Progenitor cell of endocrine pancreas (in vitro differentiated cells): ENCODE results near the gene CYB561D2. TPM values are rescaled to one million over a fixed set of nuclear protein-coding genes. Genes with fewer than 3 reads are reported as not detected.

ENCODE experiments used
- DNase-seq: peaks from one replicate; pipeline ENCODE4 v3.0.0; 2021; ENCODE audit warnings: low spot score; ENCODE audit not compliant: unreplicated experiment
- H3K27ac Mint-ChIP-seq: 2 replicates; pipeline ENCODE4 v1.8.0; 2021; ENCODE audit warnings: mild to moderate bottlenecking, moderate library complexity, mixed read lengths
- H3K27me3 Mint-ChIP-seq: 2 replicates; pipeline ENCODE4 v1.8.0; 2021; ENCODE audit warnings: mixed read lengths
- H3K36me3 Mint-ChIP-seq: 2 replicates; pipeline ENCODE4 v1.8.0; 2022; ENCODE audit warnings: mixed read lengths; ENCODE audit not compliant: insufficient read depth
- H3K4me1 Mint-ChIP-seq: 2 replicates; pipeline ENCODE4 v1.8.0; 2021; ENCODE audit warnings: low read depth, mixed read lengths
- H3K4me3 Mint-ChIP-seq: 2 replicates; pipeline ENCODE4 v1.8.0; 2021; ENCODE audit warnings: low read depth, mild to moderate bottlenecking, moderate library complexity, mixed read lengths
- H3K9me3 Mint-ChIP-seq: 2 replicates; pipeline ENCODE4 v1.8.0; 2021; ENCODE audit warnings: low read depth, mixed read lengths
- total RNA-seq: library from RNA; stranded (reverse); gene quantifications from 2 replicates; pipeline ENCODE4 v1.2.1, GENCODE V29; 2021
- TF ChIP-seq, protein P1 (sequence below): fragments of 200-600 bp; sonication (generic); IDR thresholded peaks from one replicate; pipeline ENCODE4 v1.5.0; 2021; ENCODE audit warnings: antibody characterized with exemption, mild to moderate bottlenecking; ENCODE audit not compliant: unreplicated experiment

Gene CYB561D2
- total RNA-seq, 1 donor from 2014 or later, result 19.2 TPM

DNA sequence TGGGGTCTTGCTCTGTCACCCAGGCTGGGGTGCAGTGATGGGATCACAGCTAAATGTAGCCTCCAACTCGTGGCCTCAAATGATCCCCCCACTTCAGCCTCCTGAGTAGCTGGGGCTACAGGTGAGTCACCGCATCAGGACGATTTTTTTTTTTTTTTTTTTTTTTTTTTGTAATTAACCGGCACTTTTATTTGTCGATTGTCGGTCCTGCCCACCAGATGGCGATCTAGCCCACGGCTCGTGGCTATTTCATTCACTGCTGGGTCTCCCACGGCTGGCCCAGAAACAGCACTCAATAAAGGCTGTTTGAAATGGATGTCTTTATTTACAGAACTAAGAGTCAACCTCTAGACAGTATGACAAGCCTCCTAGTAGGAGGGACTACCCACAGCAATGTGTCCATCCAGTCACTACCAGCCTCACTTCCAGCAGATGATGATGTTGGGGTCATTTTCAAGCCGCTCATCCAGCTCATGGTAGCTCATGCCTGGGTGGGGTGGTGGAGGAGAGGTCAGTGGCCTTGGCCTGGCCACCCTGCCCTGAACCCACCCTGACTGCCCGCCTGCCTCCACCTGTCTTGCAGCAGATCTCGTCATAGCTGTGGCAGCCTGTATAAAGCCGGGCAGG lies 3.4 kb upstream of the CYB561D2 start:
- Mint-ChIP-seq H3K9me3 (no peaks in the 10 kb centered on the region), H3K4me1 (peaks cover 21% of the 10 kb centered on the region), H3K4me3 (no peak overlapping the region), H3K27me3 (peaks cover 33% of the 10 kb centered on the region), H3K36me3 (peaks cover 3% of the 10 kb centered on the region), H3K27ac (no peak overlapping the region)
- DNase-seq, result peak; percentile 46
- TF ChIP-seq, protein P1, sequence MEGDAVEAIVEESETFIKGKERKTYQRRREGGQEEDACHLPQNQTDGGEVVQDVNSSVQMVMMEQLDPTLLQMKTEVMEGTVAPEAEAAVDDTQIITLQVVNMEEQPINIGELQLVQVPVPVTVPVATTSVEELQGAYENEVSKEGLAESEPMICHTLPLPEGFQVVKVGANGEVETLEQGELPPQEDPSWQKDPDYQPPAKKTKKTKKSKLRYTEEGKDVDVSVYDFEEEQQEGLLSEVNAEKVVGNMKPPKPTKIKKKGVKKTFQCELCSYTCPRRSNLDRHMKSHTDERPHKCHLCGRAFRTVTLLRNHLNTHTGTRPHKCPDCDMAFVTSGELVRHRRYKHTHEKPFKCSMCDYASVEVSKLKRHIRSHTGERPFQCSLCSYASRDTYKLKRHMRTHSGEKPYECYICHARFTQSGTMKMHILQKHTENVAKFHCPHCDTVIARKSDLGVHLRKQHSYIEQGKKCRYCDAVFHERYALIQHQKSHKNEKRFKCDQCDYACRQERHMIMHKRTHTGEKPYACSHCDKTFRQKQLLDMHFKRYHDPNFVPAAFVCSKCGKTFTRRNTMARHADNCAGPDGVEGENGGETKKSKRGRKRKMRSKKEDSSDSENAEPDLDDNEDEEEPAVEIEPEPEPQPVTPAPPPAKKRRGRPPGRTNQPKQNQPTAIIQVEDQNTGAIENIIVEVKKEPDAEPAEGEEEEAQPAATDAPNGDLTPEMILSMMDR, result peak; percentile 72

DNA sequence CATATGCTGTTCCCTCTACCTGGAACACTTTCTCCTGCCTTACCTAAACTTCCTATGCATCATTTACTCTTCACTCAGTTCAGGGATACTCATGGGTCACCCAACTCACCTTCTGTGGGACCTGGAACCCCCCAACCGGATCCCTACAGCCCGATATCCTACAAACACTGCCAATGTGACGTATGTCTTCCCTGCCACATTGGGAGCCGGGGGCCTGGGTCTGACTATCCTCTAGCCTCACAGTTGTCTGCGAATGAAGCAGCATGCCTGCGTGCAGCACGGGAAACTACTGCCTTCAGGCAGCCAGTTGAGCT lies 492 bp upstream of the CYB561D2 start:
- Mint-ChIP-seq H3K27me3 (peaks cover 7% of the 10 kb centered on the region), H3K27ac (peak overlapping the region; percentile 96), H3K4me1 (peaks cover 21% of the 10 kb centered on the region), H3K9me3 (no peaks in the 10 kb centered on the region), H3K36me3 (peaks cover 5% of the 10 kb centered on the region), H3K4me3 (peak overlapping the region; percentile 96)
- no peak for DNase-seq
- TF ChIP-seq, protein P1, result no peak

DNA sequence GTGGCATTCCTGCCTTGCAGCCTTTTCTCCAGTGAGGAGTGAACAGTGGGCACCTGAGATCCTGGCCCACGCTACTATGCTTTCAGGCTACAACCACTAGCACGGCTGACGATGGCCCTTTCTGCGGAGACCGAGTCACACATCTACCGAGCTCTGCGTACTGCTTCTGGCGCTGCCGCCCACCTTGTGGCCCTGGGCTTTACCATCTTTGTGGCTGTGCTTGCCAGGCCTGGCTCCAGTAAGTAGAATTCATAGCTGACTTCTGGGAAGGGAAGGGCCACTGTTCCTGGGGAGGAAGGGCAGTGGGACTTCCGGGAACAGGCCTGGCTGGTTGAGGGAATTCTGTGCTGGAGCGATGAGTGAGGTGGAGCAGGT lies 648 bp downstream of the CYB561D2 start:
- Mint-ChIP-seq H3K27me3 (peaks cover 3% of the 10 kb centered on the region), H3K4me1 (peaks cover 19% of the 10 kb centered on the region), H3K4me3 (peak overlapping the region; percentile 96), H3K9me3 (no peaks in the 10 kb centered on the region), H3K27ac (peak overlapping the region; percentile 76), H3K36me3 (peaks cover 5% of the 10 kb centered on the region)
- TF ChIP-seq, protein P1, result no peak
- DNase-seq, result no peak

DNA sequence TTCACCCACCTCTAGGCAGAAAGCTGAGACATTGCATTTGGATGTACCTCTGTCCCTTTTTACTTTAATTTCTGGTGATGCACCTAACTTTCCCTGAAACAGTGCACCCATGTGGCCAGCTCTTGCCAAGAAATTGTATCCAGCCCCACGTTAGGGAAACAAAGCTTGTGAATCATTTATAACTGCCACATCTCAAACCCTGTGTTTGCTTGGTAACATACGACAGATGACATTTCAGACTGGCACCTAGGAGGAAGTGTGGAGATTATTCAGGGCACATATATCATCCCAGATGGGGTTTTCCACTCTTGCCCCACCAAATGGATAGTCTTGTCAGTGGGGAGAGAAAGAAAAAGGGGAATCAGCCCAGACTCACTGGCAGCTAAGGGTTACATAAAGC lies 2.1 kb downstream of the CYB561D2 start:
- Mint-ChIP-seq H3K4me1 (peaks cover 31% of the 10 kb centered on the region), H3K4me3 (no peak overlapping the region)
- TF ChIP-seq, protein P1, result peak; percentile 24

DNA sequence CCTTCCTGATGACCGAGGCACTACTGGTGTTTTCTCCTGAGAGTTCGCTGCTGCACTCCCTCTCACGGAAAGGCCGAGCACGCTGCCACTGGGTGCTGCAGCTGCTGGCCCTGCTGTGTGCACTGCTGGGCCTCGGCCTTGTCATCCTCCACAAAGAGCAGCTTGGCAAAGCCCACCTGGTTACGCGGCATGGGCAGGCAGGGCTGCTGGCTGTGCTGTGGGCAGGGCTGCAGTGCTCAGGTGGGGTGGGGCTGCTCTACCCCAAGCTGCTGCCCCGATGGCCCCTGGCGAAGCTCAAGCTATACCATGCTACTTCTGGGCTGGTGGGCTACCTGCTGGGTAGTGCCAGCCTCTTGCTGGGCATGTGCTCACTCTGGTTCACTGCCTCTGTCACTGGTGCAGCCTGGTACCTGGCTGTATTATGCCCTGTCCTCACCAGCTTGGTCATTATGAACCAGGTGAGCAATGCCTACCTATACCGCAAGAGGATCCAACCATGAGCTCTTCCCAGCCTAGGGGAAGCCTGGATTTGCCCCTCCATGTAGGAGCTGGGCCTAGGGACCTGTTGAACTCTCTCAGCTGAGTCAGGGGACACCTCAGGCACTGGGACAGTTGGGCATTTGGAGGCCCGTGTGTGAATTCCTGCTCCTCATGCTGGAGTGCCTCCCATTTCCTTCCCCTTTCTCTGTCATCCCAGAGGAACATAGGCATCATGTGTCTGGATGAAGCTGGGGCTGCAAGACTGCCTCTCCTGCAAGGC lies 2.8 kb downstream of the CYB561D2 start:
- DNase-seq, result no peak
- peaks cover 37% of the 10 kb centered on the region for H3K4me1 Mint-ChIP-seq
- no peak overlapping the region for H3K4me3 Mint-ChIP-seq
- no peaks in the 10 kb centered on the region for H3K9me3 Mint-ChIP-seq
- no peak overlapping the region for H3K27ac Mint-ChIP-seq
- H3K27me3 Mint-ChIP-seq, result no peaks in the 10 kb centered on the region
- H3K36me3 Mint-ChIP-seq, result peaks cover 4% of the 10 kb centered on the region
- TF ChIP-seq, protein P1, result no peak

More for the DNA sequence above, 2.1 kb downstream of the CYB561D2 start:
- no peak for DNase-seq
- Mint-ChIP-seq H3K36me3 (peaks cover 5% of the 10 kb centered on the region), H3K27ac (no peak overlapping the region), H3K27me3 (no peaks in the 10 kb centered on the region), H3K9me3 (no peaks in the 10 kb centered on the region)
